Neuronal stem cell (in vitro differentiated cells): ENCODE measurements around the gene TCERG1.

ENCODE experiments used
- DNase-seq: peaks from one replicate; pipeline ENCODE4 v3.0.0-alpha.2; 2013; ENCODE audit warnings: low spot score
- H2AFZ ChIP-seq: one replicate; pipeline ENCODE4 v1.6.1; 2013; ENCODE audit warnings: mild to moderate bottlenecking, low read length, inconsistent platforms
- H2AK5ac ChIP-seq: 2 replicates; pipeline ENCODE4 v1.6.1; 2013; ENCODE audit warnings: low read depth, mild to moderate bottlenecking, inconsistent platforms, low read length, moderate library complexity, mixed read lengths
- H2BK120ac ChIP-seq: 2 replicates; pipeline ENCODE4 v1.6.1; 2013; ENCODE audit warnings: low read depth, mild to moderate bottlenecking, inconsistent platforms, low read length, moderate library complexity, mixed read lengths
- H2BK12ac ChIP-seq: one replicate; pipeline ENCODE4 v1.6.1; 2013; ENCODE audit warnings: low read length, inconsistent platforms
- H2BK15ac ChIP-seq: 2 replicates; pipeline ENCODE4 v1.6.1; 2013; ENCODE audit warnings: mild to moderate bottlenecking, low read length, inconsistent platforms, mixed read lengths
- H2BK5ac ChIP-seq: one replicate; pipeline ENCODE4 v1.6.1; 2013; ENCODE audit warnings: inconsistent platforms, mild to moderate bottlenecking, low read length, moderate library complexity
- H3K14ac ChIP-seq: one replicate; pipeline ENCODE4 v1.6.1; 2013; ENCODE audit warnings: low read length, inconsistent platforms
- H3K18ac ChIP-seq: 2 replicates; pipeline ENCODE4 v1.6.1; 2013; ENCODE audit warnings: low read length, inconsistent platforms
- H3K23ac ChIP-seq: 2 replicates; pipeline ENCODE4 v1.6.1; 2013; ENCODE audit warnings: low read depth, mild to moderate bottlenecking, mixed read lengths, low read length, inconsistent platforms; ENCODE audit not compliant: poor library complexity
- H3K27ac ChIP-seq: replicated peaks from 3 replicates; pipeline ENCODE4 v1.5.1; 2013; ENCODE audit warnings: low read length, inconsistent platforms
- H3K27me3 ChIP-seq, 3 experiments: 2 replicates each; pipeline ENCODE4 v1.6.1; 2013; ENCODE audit warnings: low read length in 3 of 3, mild to moderate bottlenecking in 2 of 3, inconsistent platforms in 1 of 3, low read depth in 1 of 3, mixed read lengths in 1 of 3, moderate library complexity in 1 of 3; ENCODE audit not compliant: control insufficient read depth in 3 of 3, insufficient read depth in 3 of 3
- H3K36me3 ChIP-seq, 2 donors: replicated peaks in 1 of 2; 2 replicates each; pipeline ENCODE4 v1.6.1; 2013; ENCODE audit warnings: low read length in 2 of 2; ENCODE audit not compliant: control insufficient read depth in 2 of 2, insufficient read depth in 2 of 2
- H3K4ac ChIP-seq: 2 replicates; pipeline ENCODE4 v1.6.1; 2013; ENCODE audit warnings: inconsistent platforms, mild to moderate bottlenecking, low read length, moderate library complexity
- H3K4me1 ChIP-seq, 2 donors: 1 replicate in 1 of 2; 2 replicates in 1 of 2; pipeline ENCODE4 v1.6.1; 2013; ENCODE audit warnings: low read length in 2 of 2, low read depth in 1 of 2; ENCODE audit not compliant: control insufficient read depth in 2 of 2, insufficient read depth in 1 of 2
- H3K4me2 ChIP-seq: one replicate; pipeline ENCODE4 v1.6.1; 2013; ENCODE audit warnings: mild to moderate bottlenecking, low read length, inconsistent platforms; ENCODE audit not compliant: insufficient read depth, poor library complexity, severe bottlenecking
- H3K4me3 ChIP-seq, 2 donors: 2 replicates each; pipeline ENCODE4 v1.5.1; 2013; ENCODE audit warnings: low read length in 2 of 2, mild to moderate bottlenecking in 2 of 2, inconsistent platforms in 1 of 2, moderate library complexity in 1 of 2
- H3K79me1 ChIP-seq: one replicate; pipeline ENCODE4 v1.6.1; 2013; ENCODE audit warnings: low read depth, mild to moderate bottlenecking, inconsistent platforms, low read length, moderate library complexity
- H3K9ac ChIP-seq: one replicate; pipeline ENCODE4 v1.6.1; 2013; ENCODE audit warnings: mild to moderate bottlenecking, low read depth, low read length, inconsistent platforms; ENCODE audit not compliant: poor library complexity
- H3K9me3 ChIP-seq, 2 donors: replicated peaks in 1 of 2; 2 replicates each; pipeline versions ENCODE3 to v1.6.1; 2013; ENCODE audit warnings: low read length in 2 of 2, mild to moderate bottlenecking in 2 of 2, inconsistent platforms in 1 of 2, low read depth in 1 of 2, mixed read lengths in 1 of 2, moderate library complexity in 1 of 2; ENCODE audit not compliant: control insufficient read depth in 2 of 2, insufficient read depth in 1 of 2
- H4K8ac ChIP-seq: one replicate; pipeline ENCODE4 v1.6.1; 2013; ENCODE audit warnings: low read depth, mild to moderate bottlenecking, inconsistent platforms, low read length, moderate library complexity
- H4K91ac ChIP-seq: one replicate; pipeline ENCODE4 v1.6.1; 2013; ENCODE audit warnings: low read length, low read depth, mild to moderate bottlenecking, inconsistent platforms; ENCODE audit not compliant: poor library complexity
- WGBS, 2 donors: extraction: QIAGEN DNeasy Blood & Tissue Kit; methylation state at CpG; one replicate each; pipeline ENCODE4 v1.1.7; 2013; ENCODE audit warnings: missing lambda C conversion rate in 2 of 2, mixed read lengths in 1 of 2; ENCODE audit not compliant: insufficient read length in 2 of 2, insufficient replicate concordance in 1 of 2; ENCODE audit errors: extremely low coverage in 2 of 2; 5-methylcytosine and 5-hydroxymethylcytosine counted together

TCERG1 gene

GRCh38 chr5:146419696-146420095 lies 27.4 kb upstream of the TCERG1 start:
- Histone ChIP-seq H3K23ac (no peak overlapping the region), H3K4me3 (no peak overlapping the region), H2BK12ac (no peak overlapping the region), H3K14ac (no peak overlapping the region), H3K9ac (no peak overlapping the region), H4K8ac (no peak overlapping the region), H3K4me1 (no peaks in the 10 kb centered on the region), H3K18ac (no peak overlapping the region), H3K27me3 (peaks cover 0 to 28% (median 0%) of the 10 kb centered on the region in 3 experiments), H2AK5ac (no peak overlapping the region), H3K9me3 (no peaks in the 10 kb centered on the region), H4K91ac (no peak overlapping the region), H2BK120ac (no peak overlapping the region), H3K79me1 (no peaks in the 10 kb centered on the region), H2AFZ (no peak overlapping the region), H3K27ac (no peak overlapping the region), H2BK5ac (no peak overlapping the region), H2BK15ac (no peak overlapping the region), H3K4ac (no peak overlapping the region), H3K36me3 (no peaks in the 10 kb centered on the region), H3K4me2 (no peak overlapping the region)
- DNase-seq = no peak

- Histone ChIP-seq H4K91ac (no peak overlapping the region), H2BK5ac (no peak overlapping the region), H2AK5ac (no peak overlapping the region), H3K79me1 (no peaks in the 10 kb centered on the region), H2BK12ac (no peak overlapping the region), H3K4me1 (no peaks in the 10 kb centered on the region), H3K4me2 (no peak overlapping the region), H3K23ac (no peak overlapping the region), H3K14ac (no peak overlapping the region), H3K18ac (no peak overlapping the region), H3K36me3 (no peaks in the 10 kb centered on the region), H3K9ac (no peak overlapping the region), H3K4me3 (no peak overlapping the region), H2BK120ac (no peak overlapping the region), H2BK15ac (no peak overlapping the region), H3K9me3 (no peaks in the 10 kb centered on the region), H4K8ac (no peak overlapping the region), H2AFZ (no peak overlapping the region), H3K27ac (no peak overlapping the region), H3K4ac (no peak overlapping the region), H3K27me3 (peaks cover 0 to 24% (median 2%) of the 10 kb centered on the region in 3 experiments)
- DNase-seq = no peak
- WGBS, 2 donors = no CpG with 5 or more reads among the region's 12 CpGs
Observed at GRCh38 chr5:146425023-146425422, 22.1 kb upstream of the TCERG1 start.

- no peak overlapping the region for H2AFZ ChIP-seq
- WGBS, 2 donors = no CpG with 5 or more reads among the region's 5 CpGs
- H3K18ac ChIP-seq = no peak overlapping the region
- no peak overlapping the region for H3K4ac ChIP-seq
- no peak overlapping the region for H3K4me3 ChIP-seq
- H2AK5ac ChIP-seq = no peak overlapping the region
- H3K9me3 ChIP-seq = no peaks in the 10 kb centered on the region
- H4K91ac ChIP-seq = no peak overlapping the region
- H3K27ac ChIP-seq = no peak overlapping the region
- no peak overlapping the region for H3K9ac ChIP-seq
- no peak overlapping the region for H4K8ac ChIP-seq
- no peak overlapping the region for H2BK5ac ChIP-seq
- no peak overlapping the region for H2BK15ac ChIP-seq
- H3K4me2 ChIP-seq = no peak overlapping the region
- H3K27me3 ChIP-seq = peaks cover 0 to 20% (median 2%) of the 10 kb centered on the region in 3 experiments
- no peak overlapping the region for H3K23ac ChIP-seq
- H3K79me1 ChIP-seq = no peaks in the 10 kb centered on the region
- H2BK120ac ChIP-seq = no peak overlapping the region
- H3K36me3 ChIP-seq = no peaks in the 10 kb centered on the region
- no peak overlapping the region for H3K14ac ChIP-seq
- H2BK12ac ChIP-seq = no peak overlapping the region
- no peaks in the 10 kb centered on the region for H3K4me1 ChIP-seq
- no peak for DNase-seq
Observed at GRCh38 chr5:146426305-146426704, 20.8 kb upstream of the TCERG1 start.

- Histone ChIP-seq H3K36me3 (no peaks in the 10 kb centered on the region), H3K14ac (no peak overlapping the region)
- DNase-seq = no peak
Observed at GRCh38 chr5:146426853-146427618, 20.1 kb upstream of the TCERG1 start.

More at GRCh38 chr5:146426853-146427618, 20.1 kb upstream of the TCERG1 start:
- H2AFZ ChIP-seq = peak overlapping the region; percentile 52
- no peak overlapping the region for H2AK5ac ChIP-seq
- H3K4me3 ChIP-seq = no peak overlapping the region
- no peak overlapping the region for H3K4ac ChIP-seq
- peaks cover 0 to 16% (median 2%) of the 10 kb centered on the region in 3 experiments for H3K27me3 ChIP-seq
- H3K27ac ChIP-seq = no peak overlapping the region
- H4K91ac ChIP-seq = no peak overlapping the region
- H2BK15ac ChIP-seq = no peak overlapping the region
- H3K79me1 ChIP-seq = no peaks in the 10 kb centered on the region
- no peak overlapping the region for H2BK12ac ChIP-seq
- H3K9ac ChIP-seq = no peak overlapping the region
- H3K9me3 ChIP-seq = no peaks in the 10 kb centered on the region
- no peak overlapping the region for H2BK5ac ChIP-seq
- H3K4me1 ChIP-seq = no peaks in the 10 kb centered on the region
- no peak overlapping the region for H4K8ac ChIP-seq
- H3K23ac ChIP-seq = no peak overlapping the region
- H3K18ac ChIP-seq = no peak overlapping the region
- whole genome bisulfite sequencing, 2 donors = no CpG with 5 or more reads among the region's 7 CpGs
- H3K4me2 ChIP-seq = no peak overlapping the region
- H2BK120ac ChIP-seq = no peak overlapping the region
